B cell (primary cell): ENCODE data around the gene PLIN5. TPM values are rescaled to one million over a fixed set of nuclear protein-coding genes. Genes with fewer than 3 reads are reported as not detected.
A peak's percentile ranks its signal among the peaks of the same experiment; 100 is the strongest.

Experiments
- ATAC-seq: fragments of 200-7000 bp; cut with Tn5 transposase; one replicate; pipeline ENCODE4 v1.10.0; 2021; ENCODE audit warnings: low read depth, mild to moderate bottlenecking, moderate number of reproducible peaks, moderate library complexity
- CTCF ChIA-PET: fragments of 350-600 bp; sonication (Branson Sonifier 250); formaldehyde crosslinking; loops from one replicate; lab custom pipeline; 2021; ENCODE audit warnings: antibody characterized with exemption, inconsistent platforms; lab: Charles Lee
- POLR2A ChIA-PET: fragments of 350-600 bp; sonication (Branson Sonifier 250); formaldehyde crosslinking; loops from one replicate; lab custom pipeline; 2021; ENCODE audit warnings: antibody characterized with exemption; lab: Charles Lee
- DNase-seq: peaks from one replicate; pipeline ENCODE4 v3.0.0; 2013
- H2AFZ ChIP-seq: 2 replicates; pipeline ENCODE4 v1.6.1; 2012; ENCODE audit warnings: mild to moderate bottlenecking, low read depth, low read length; ENCODE audit not compliant: insufficient read depth, poor library complexity, severe bottlenecking
- H3K27ac ChIP-seq, 2 donors: 1 replicate in 1 of 2; 2 replicates in 1 of 2; pipeline ENCODE4 v1.5.1; 2012 to 2013; ENCODE audit warnings: low read length in 2 of 2, mild to moderate bottlenecking in 2 of 2, moderate library complexity in 1 of 2
- H3K27me3 ChIP-seq, 4 experiments: fragments of 200-600 bp in 1 of 4; sonication (generic) in 1 of 4; replicated peaks in 1 of 4; 1 replicate in 2 of 4; 2 replicates in 2 of 4; pipeline versions ENCODE4 v1.6.1 to v1.7.0; 2013 to 2016; ENCODE audit warnings: low read length in 3 of 4, mild to moderate bottlenecking in 2 of 4, mixed read lengths in 1 of 4, moderate library complexity in 1 of 4; ENCODE audit not compliant: insufficient read depth in 4 of 4, control insufficient read depth in 3 of 4; ENCODE audit errors: control extremely low read depth in 1 of 4
- H3K36me3 ChIP-seq, 2 experiments: replicated peaks in 1 of 2; 1 replicate in 1 of 2; 2 replicates in 1 of 2; pipeline versions ENCODE4 v1.6.1 to v1.7.1; 2013; ENCODE audit warnings: low read length in 1 of 2; ENCODE audit not compliant: insufficient read depth in 2 of 2, control insufficient read depth in 1 of 2; ENCODE audit errors: control extremely low read depth in 1 of 2, extremely low read depth in 1 of 2
- H3K4me1 ChIP-seq, 2 donors: fragments of 200-600 bp in 1 of 2; sonication (generic) in 1 of 2; 1 replicate in 1 of 2; 2 replicates in 1 of 2; pipeline versions ENCODE4 v1.5.1 to v1.6.1; 2013 to 2017; ENCODE audit warnings: low read length in 2 of 2; ENCODE audit not compliant: control insufficient read depth in 2 of 2, insufficient read depth in 2 of 2
- H3K4me2 ChIP-seq: replicated peaks from 2 replicates; pipeline ENCODE3; 2012; ENCODE audit warnings: mild to moderate bottlenecking, low read depth, low read length; ENCODE audit not compliant: poor library complexity, severe bottlenecking
- H3K4me3 ChIP-seq, 5 experiments: fragments of 200-600 bp in 1 of 5; sonication (generic) in 1 of 5; 1 replicate in 3 of 5; 2 replicates in 2 of 5; pipeline versions ENCODE4 v1.5.1 to v1.7.0; 2011 to 2016; ENCODE audit warnings: low read length in 4 of 5, mild to moderate bottlenecking in 4 of 5, low read depth in 2 of 5, control low read depth in 1 of 5, moderate library complexity in 1 of 5; ENCODE audit not compliant: insufficient read depth in 1 of 5; ENCODE audit errors: control extremely low read depth in 1 of 5, extremely low read depth in 1 of 5
- H3K79me2 ChIP-seq: fragments of 200-600 bp; sonication (generic); one replicate; pipeline ENCODE4 v1.6.0; 2016; ENCODE audit warnings: low read length; ENCODE audit not compliant: control insufficient read depth, insufficient read depth
- H3K9ac ChIP-seq: fragments of 200-600 bp; sonication (generic); 2 replicates; pipeline ENCODE4 v1.6.1; 2017; ENCODE audit warnings: mild to moderate bottlenecking, low read length, moderate library complexity
- H3K9me3 ChIP-seq, 3 donors: one replicate each; pipeline versions ENCODE4 v1.6.1 to v1.7.1; 2013; ENCODE audit warnings: low read length in 2 of 3; ENCODE audit not compliant: control insufficient read depth in 2 of 3, insufficient read depth in 1 of 3; ENCODE audit errors: control extremely low read depth in 1 of 3
- H4K20me1 ChIP-seq: 2 replicates; pipeline ENCODE4 v1.6.0; 2012; ENCODE audit warnings: mild to moderate bottlenecking, low read length; ENCODE audit not compliant: insufficient read depth, control insufficient read depth, poor library complexity, severe bottlenecking
- H3K27ac Mint-ChIP-seq: one replicate; pipeline ENCODE4 v1.8.0; 2021; ENCODE audit warnings: mixed read lengths
- H3K27me3 Mint-ChIP-seq: one replicate; pipeline ENCODE4 v1.8.0; 2021; ENCODE audit warnings: mixed read lengths
- H3K4me1 Mint-ChIP-seq: one replicate; pipeline ENCODE4 v1.8.0; 2021; ENCODE audit warnings: mixed read lengths
- H3K4me3 Mint-ChIP-seq: one replicate; pipeline ENCODE4 v1.8.0; 2021; ENCODE audit warnings: mixed read lengths
- H3K9me3 Mint-ChIP-seq: one replicate; pipeline ENCODE4 v1.8.0; 2022; ENCODE audit warnings: mixed read lengths; ENCODE audit not compliant: insufficient read depth
- CTCF ChIP-seq: fragments of 200-600 bp; IDR thresholded peaks from one replicate; pipeline ENCODE4 v1.8.0; 2022; ENCODE audit warnings: antibody characterized with exemption, mild to moderate bottlenecking
- EZH2 ChIP-seq: IDR thresholded peaks from 2 replicates; pipeline ENCODE4 v1.6.1; 2012; ENCODE audit warnings: borderline replicate concordance, low read depth, mild to moderate bottlenecking, moderate library complexity, low read length; ENCODE audit not compliant: insufficient read depth, poor library complexity, severe bottlenecking
- WGBS: methylation state at CpG from one replicate; pipeline ENCODE4 v1.1.5; 2013; ENCODE audit warnings: missing lambda C conversion rate; ENCODE audit not compliant: insufficient coverage; 5-methylcytosine and 5-hydroxymethylcytosine counted together
- intact Hi-C: fragments of 100-400 bp; cut with micrococcal nuclease; formaldehyde crosslinking; loops from one replicate; pipeline ENCODE4 v1.10.0; 2022
- polyA plus RNA-seq: library from polyadenylated mRNA; depleted of rRNA; stranded (reverse); fragments of >200 nt; gene quantifications from 2 replicates; pipeline ENCODE4 v1.2.3, GENCODE V29; 2012
- total RNA-seq, 2 donors: library from RNA; stranded (reverse); fragments of 120-200 nt in 1 of 2; gene quantifications; 1 replicate in 1 of 2; 2 replicates in 1 of 2; pipeline versions ENCODE4 v1.2.3 to v1.2.4, GENCODE V29; 2013 to 2022

Gene PLIN5
- total and polyA plus RNA-seq, 2 donors (not counting 1 experiment from before 2014, with no cell fraction given): 0.15 to 0.27 TPM

DNA sequence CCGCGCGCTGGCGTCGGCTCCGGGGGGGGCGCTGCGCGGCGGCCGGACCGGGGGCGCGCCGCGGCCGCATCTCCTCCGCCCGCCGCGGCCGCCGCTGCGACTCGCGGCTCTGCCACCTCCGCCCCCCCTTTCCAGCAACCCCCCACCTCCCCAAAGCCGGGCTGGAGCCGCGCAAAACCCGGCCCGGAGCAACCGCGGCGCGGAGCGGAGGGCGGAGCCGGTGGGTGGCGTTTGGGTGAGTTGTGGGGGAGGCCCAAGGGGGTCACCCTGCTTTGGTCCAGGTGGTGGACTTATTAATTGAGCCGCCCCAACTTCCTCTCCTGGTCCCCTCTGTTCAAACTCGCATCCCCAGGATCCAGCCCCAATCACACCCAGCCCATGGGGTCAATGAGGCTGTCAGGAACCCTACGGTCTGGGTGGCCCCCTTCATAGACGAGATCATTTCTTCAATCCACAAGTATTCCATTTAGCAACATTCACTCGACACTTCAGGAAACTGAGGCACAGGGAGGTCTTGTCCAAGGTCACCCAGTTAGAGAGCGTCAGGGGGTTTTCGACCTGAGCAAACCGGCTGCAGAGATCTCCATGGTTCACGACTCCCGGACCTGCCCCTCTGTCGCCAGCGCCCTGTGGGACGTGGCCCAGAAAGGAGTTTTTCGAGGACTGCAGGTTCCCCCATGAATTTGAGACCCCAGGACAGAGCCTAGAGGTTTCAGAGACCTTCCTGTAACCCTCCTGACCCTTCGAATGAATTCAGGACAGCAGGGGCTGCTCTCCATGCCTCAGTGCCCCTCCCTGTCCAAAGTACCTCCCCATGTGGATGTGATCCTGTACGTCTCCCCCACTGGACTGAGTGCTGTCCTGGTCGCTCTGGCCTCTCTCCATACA, 46.9 kb upstream of the PLIN5 start:
- intact Hi-C loops: no loop called here
- Histone ChIP-seq H3K36me3 (no peaks in the 10 kb centered on the region), H3K4me2 (peak overlapping the region; percentile 35), H4K20me1 (no peaks in the 10 kb centered on the region), H3K4me3 (no peak overlapping the region), H3K79me2 (no peaks in the 10 kb centered on the region), H3K27ac (no peak overlapping the region), H2AFZ (no peak overlapping the region), H3K27me3 (peaks cover 0 to 79% (median 45%) of the 10 kb centered on the region in 4 experiments), H3K9me3 (peaks cover 0 to 16% (median 0%) of the 10 kb centered on the region in 3 donors), H3K4me1 (peaks cover 15 to 18% of the 10 kb centered on the region in 2 donors), H3K9ac (no peak overlapping the region)
- ATAC-seq (no peak), DNase-seq (no peak)
- Mint-ChIP-seq H3K4me1 (peaks cover 14% of the 10 kb centered on the region), H3K9me3 (no peaks in the 10 kb centered on the region), H3K4me3 (peak overlapping the region; percentile 52), H3K27ac (no peak overlapping the region), H3K27me3 (peaks cover 39% of the 10 kb centered on the region)
- ChIA-PET CTCF (no interaction called here), POLR2A (no interaction called here)
- no peak for TF ChIP-seq EZH2
- TF ChIP-seq CTCF: no peak
- WGBS: 21% methylated on average over 32 of the region's 57 CpGs

DNA sequence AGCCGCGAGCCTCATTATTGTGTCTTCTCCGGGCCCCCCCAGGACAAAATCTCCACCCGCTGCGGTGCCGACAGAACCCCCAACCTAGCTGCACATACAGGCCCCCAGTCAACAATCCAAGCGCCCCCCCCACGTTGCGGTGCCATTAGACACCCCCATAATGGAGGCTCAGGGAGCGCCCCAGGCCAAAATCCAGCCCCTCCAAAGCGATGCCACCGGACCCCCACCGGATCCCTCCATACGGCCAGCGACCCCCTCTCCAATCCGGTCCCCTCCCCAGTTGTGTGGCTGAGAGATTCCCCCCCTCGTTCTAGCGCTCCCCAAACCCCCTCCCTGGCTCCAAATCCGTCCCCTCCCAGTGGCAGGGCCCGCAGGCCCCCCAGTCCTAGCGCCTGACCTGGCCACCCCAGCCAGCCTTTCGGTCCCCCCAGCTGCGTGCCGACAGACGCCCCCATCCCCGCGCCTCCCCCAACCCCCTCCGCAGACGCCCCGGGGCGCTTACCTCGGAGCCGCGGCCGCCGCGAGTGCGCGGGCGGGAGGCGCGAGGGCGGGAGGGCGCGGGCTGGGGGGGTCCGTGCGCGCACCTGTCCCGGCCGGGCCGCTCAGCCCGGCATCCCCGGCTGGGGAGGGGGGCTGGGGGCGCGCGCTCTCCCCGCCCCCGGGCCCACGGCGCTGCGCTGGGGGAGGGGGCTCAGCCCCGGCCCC, 46.1 kb upstream of the PLIN5 start:
- TF ChIP-seq CTCF: no peak
- TF ChIP-seq EZH2: peak; percentile 26
- POLR2A ChIA-PET: no interaction called here
- peaks cover 14% of the 10 kb centered on the region for H3K4me1 Mint-ChIP-seq
- ATAC-seq (no peak), DNase-seq (no peak)
- H3K79me2 ChIP-seq: no peaks in the 10 kb centered on the region
- H3K27me3 ChIP-seq: peaks cover 0 to 80% (median 44%) of the 10 kb centered on the region in 4 experiments
- no peak overlapping the region for H3K27ac Mint-ChIP-seq
- H3K9me3 ChIP-seq: peaks cover 0 to 21% (median 0%) of the 10 kb centered on the region in 3 donors
- WGBS: 1% methylated on average over 57 of the region's 62 CpGs
- H2AFZ ChIP-seq: no peak overlapping the region
- H3K4me3 Mint-ChIP-seq: no peak overlapping the region
- no peaks in the 10 kb centered on the region for H3K9me3 Mint-ChIP-seq
- no peak overlapping the region for H3K9ac ChIP-seq
- H3K36me3 ChIP-seq: no peaks in the 10 kb centered on the region
- intact Hi-C loops: no loop called here
- H4K20me1 ChIP-seq: no peaks in the 10 kb centered on the region
- H3K27me3 Mint-ChIP-seq: peaks cover 46% of the 10 kb centered on the region
- H3K4me1 ChIP-seq: peaks cover 15 to 18% of the 10 kb centered on the region in 2 donors
- no peak overlapping the region for H3K4me3 ChIP-seq
- CTCF ChIA-PET: no interaction called here
- H3K27ac ChIP-seq: no peak overlapping the region
- H3K4me2 ChIP-seq: peak overlapping the region; percentile 25
